VCaP (cell line): ENCODE results near the gene CLIP4.

ENCODE experiments used
- H3K27ac ChIP-seq: fragments of 450-650 bp; 2 replicates; pipeline ENCODE4 v1.5.1; 2017
- CTCF ChIP-seq: fragments of 450-650 bp; conservative IDR thresholded peaks from 2 replicates; pipeline ENCODE4 v1.5.1; 2017; ENCODE audit warnings: mild to moderate bottlenecking, moderate library complexity

The CLIP4 gene

GRCh38 chr2:29114946-29115609 lies at the start of gene CLIP4:
Gene CLIP4, plus strand, starts transcription at chr2:29115415. Its CDS starts 5,974 bp downstream, at chr2:29121389.
- TF ChIP-seq CTCF, result no peak
- H3K27ac ChIP-seq, result peak within 1 kb of the TSS; percentile 88

- TF ChIP-seq CTCF, result no peak
- H3K27ac ChIP-seq, result no peak overlapping the region
These were observed 48.8 kb upstream of the CLIP4 start for GRCh38 chr2:29066271-29066860.

- H3K27ac ChIP-seq, result no peak overlapping the region
- no peak for TF ChIP-seq CTCF
These were observed 48.1 kb upstream of the CLIP4 start for GRCh38 chr2:29066997-29067605.

GRCh38 chr2:29068513-29068912 lies 46.7 kb upstream of the CLIP4 start:
- TF ChIP-seq CTCF, result no peak
- no peak overlapping the region for H3K27ac ChIP-seq

- H3K27ac ChIP-seq, result no peak overlapping the region
- no peak for TF ChIP-seq CTCF
These were observed 44.7 kb upstream of the CLIP4 start for GRCh38 chr2:29070526-29070925.

- TF ChIP-seq CTCF, result no peak
- H3K27ac ChIP-seq, result no peak overlapping the region
These were observed 43.9 kb upstream of the CLIP4 start for GRCh38 chr2:29071032-29071975.

GRCh38 chr2:29072251-29072650 lies 43.0 kb upstream of the CLIP4 start:
- TF ChIP-seq CTCF, result no peak
- H3K27ac ChIP-seq, result no peak overlapping the region
